Aorta (tissue), 5 donors: ENCODE measurements around the gene ALOX15B. TPM values are rescaled to one million over a fixed set of nuclear protein-coding genes. Genes with fewer than 3 reads are reported as not detected.

Source experiments
- ATAC-seq: fragments of 200-7000 bp; cut with Tn5 transposase; one replicate; pipeline ENCODE4 v1.9.1; 2022; ENCODE audit warnings: moderate library complexity; ENCODE audit not compliant: low FRiP score
- DNase-seq, 2 donors: peaks; one replicate each; pipeline ENCODE4 v3.0.0-alpha.2; 2020
- H3K27ac ChIP-seq, 2 donors: one replicate each; pipeline ENCODE4 v1.5.1; 2013; ENCODE audit warnings: low read length in 2 of 2, mild to moderate bottlenecking in 2 of 2, moderate library complexity in 2 of 2, control low read depth in 1 of 2, inconsistent platforms in 1 of 2, low read depth in 1 of 2
- H3K27me3 ChIP-seq, 2 donors: one replicate each; pipeline ENCODE4 v1.6.1; 2013; ENCODE audit warnings: control low read depth in 1 of 2, low read length in 1 of 2, mild to moderate bottlenecking in 1 of 2, moderate library complexity in 1 of 2; ENCODE audit not compliant: insufficient read depth in 2 of 2, control insufficient read depth in 1 of 2
- H3K36me3 ChIP-seq, 2 donors: one replicate each; pipeline ENCODE4 v1.6.1; 2013; ENCODE audit warnings: control low read depth in 1 of 2, low read length in 1 of 2, mild to moderate bottlenecking in 1 of 2; ENCODE audit not compliant: insufficient read depth in 2 of 2, control insufficient read depth in 1 of 2
- H3K4me1 ChIP-seq, 2 donors: one replicate each; pipeline ENCODE4 v1.6.1; 2013; ENCODE audit warnings: low read length in 2 of 2, control low read depth in 1 of 2, mild to moderate bottlenecking in 1 of 2, moderate library complexity in 1 of 2; ENCODE audit not compliant: insufficient read depth in 2 of 2, control insufficient read depth in 1 of 2
- H3K4me3 ChIP-seq, 2 donors: one replicate each; pipeline ENCODE4 v1.5.1; 2013; ENCODE audit warnings: low read length in 2 of 2, control low read depth in 1 of 2, mild to moderate bottlenecking in 1 of 2
- H3K9me3 ChIP-seq: one replicate; pipeline ENCODE4 v1.6.1; 2013; ENCODE audit warnings: mild to moderate bottlenecking, low read length; ENCODE audit not compliant: control insufficient read depth
- WGBS, 2 donors: extraction: QIAGEN DNeasy Blood & Tissue Kit; methylation state at CpG; one replicate each; pipeline ENCODE4 v1.1.7; 2013; 5-methylcytosine and 5-hydroxymethylcytosine counted together
- intact Hi-C, 2 donors: fragments of 100-400 bp; cut with DNase I; formaldehyde crosslinking; loops; one replicate each; pipeline versions ENCODE4 v1.14.2 to v1.15.0; 2022
- polyA plus RNA-seq, 2 donors: library from polyadenylated mRNA; stranded (reverse); fragments of 200-250 nt; gene quantifications; one replicate each; pipeline ENCODE4 v1.2.3, GENCODE V29; 2013
- total RNA-seq, 2 donors: library from RNA; stranded (reverse); fragmentation: NEBNext Ultra II Directional; extraction: Animal tissue kit (Norgen Biotek cat#: 25700); gene quantifications; one replicate each; pipeline ENCODE4 v1.2.1, GENCODE V29; 2021
- donor health status: healthy with polysubstance abuse.
- donor health status: Bipolar disorder and iron deficiency.
- donor health status: DM: no; HTN: no; CAD: no.
- donor health status: DM: no; HTN: no; CAD: no.
- donor health status: DM: yes; HTN: yes; CAD: no.

ALOX15B gene
- total and polyA plus RNA-seq, 4 donors = 0.15 to 2.0 (median 0.65) TPM

- no peak overlapping the region for H3K27ac ChIP-seq
Measured at GRCh38 chr17:8079291-8080207, 40.7 kb downstream of the ALOX15B start.

DNA sequence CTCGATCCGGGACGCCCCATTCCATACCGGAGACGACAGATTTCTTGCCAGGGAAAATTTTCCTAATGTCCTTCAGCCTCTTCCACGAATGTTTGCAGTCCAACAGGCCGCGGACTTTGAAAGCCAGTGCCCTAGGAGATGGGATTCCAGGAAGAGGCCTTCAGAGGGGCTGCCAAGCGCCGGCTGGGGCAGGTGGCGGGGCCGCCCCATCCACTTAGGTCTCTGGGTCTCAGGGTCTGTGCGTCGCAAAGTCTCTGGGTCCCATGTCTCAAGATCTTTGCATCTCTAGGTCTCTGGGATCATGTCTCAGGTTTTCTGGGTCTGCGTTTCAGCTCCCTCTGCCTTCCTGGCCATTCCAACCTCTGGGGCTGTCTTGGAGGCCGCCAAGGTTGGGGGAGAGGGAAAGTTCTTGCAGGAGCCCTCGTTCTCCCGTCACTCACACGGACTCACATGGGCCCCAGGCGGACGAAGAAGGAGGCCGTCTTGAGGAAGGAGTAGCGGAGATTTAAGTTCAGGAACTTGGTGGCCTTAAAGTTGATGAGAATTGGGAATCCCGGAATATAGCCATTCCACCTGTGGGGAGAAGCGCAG is 41.4 kb downstream of the ALOX15B start:
- intact Hi-C loops = no loop called here
- Histone ChIP-seq H3K4me3 (no peak overlapping the region), H3K4me1 (no peaks in the 10 kb centered on the region), H3K27me3 (no peaks in the 10 kb centered on the region), H3K36me3 (no peaks in the 10 kb centered on the region), H3K9me3 (no peaks in the 10 kb centered on the region), H3K27ac (no peak overlapping the region)
- ATAC-seq = peak; percentile 27
- DNase-seq = no peak
- 15 to 18% methylated on average over 25 of the region's 25 CpGs for WGBS, 2 donors

More at GRCh38 chr17:8079291-8080207, 40.7 kb downstream of the ALOX15B start:
- H3K27me3 ChIP-seq = no peaks in the 10 kb centered on the region
- intact Hi-C loops = loop anchor here in 1 of 2 donors (10.0 kb wide), 1 partner anchor 225 kb away; no protein-coding TSS in a partner anchor
- H3K9me3 ChIP-seq = no peaks in the 10 kb centered on the region
- H3K36me3 ChIP-seq = no peaks in the 10 kb centered on the region
- ATAC-seq (peak; percentile 92), DNase-seq (peak; percentile 76 to 93)
- peak overlapping the region in 1 of 2 donors; percentile 11 for H3K4me3 ChIP-seq
- WGBS, 2 donors = 2% methylated on average over 79 to 87 of the region's 87 CpGs
- no peaks in the 10 kb centered on the region for H3K4me1 ChIP-seq

DNA sequence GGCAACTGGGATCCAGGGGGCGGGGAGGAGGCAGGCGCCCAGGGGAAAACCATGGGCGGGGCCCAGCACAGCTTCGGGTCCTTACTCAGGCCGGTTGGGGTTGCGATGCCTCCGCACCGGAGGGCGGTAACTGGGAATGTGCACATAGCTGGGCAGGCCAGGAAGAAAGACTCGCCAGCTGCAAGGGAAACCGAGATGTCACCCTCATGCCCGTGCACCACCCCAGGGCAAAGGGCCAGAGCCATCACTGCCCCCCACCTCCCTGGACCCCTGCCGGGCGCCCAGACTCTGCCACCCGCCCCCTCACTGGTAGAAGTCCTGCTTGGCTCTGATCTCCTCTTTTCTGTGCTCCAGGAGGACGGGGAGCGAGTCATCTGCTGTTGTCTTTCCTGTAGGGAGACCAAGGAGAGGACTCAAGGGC is 42.0 kb downstream of the ALOX15B start:
- no peaks in the 10 kb centered on the region for H3K27me3 ChIP-seq
- no peaks in the 10 kb centered on the region for H3K36me3 ChIP-seq
- ATAC-seq = no peak
- H3K4me1 ChIP-seq = no peaks in the 10 kb centered on the region
- 28 to 31% methylated on average over 15 to 17 of the region's 17 CpGs for WGBS, 2 donors
- no peaks in the 10 kb centered on the region for H3K9me3 ChIP-seq
- no peak overlapping the region for H3K27ac ChIP-seq
- DNase-seq = peak in 1 of 2 donors; percentile 37
- intact Hi-C loops = no loop called here
- no peak overlapping the region for H3K4me3 ChIP-seq

GRCh38 chr17:8081876-8082275 is 43.0 kb downstream of the ALOX15B start:
- Histone ChIP-seq H3K27ac (no peak overlapping the region), H3K9me3 (no peaks in the 10 kb centered on the region), H3K36me3 (no peaks in the 10 kb centered on the region), H3K4me1 (no peaks in the 10 kb centered on the region), H3K27me3 (no peaks in the 10 kb centered on the region), H3K4me3 (no peak overlapping the region)
- no peak for DNase-seq
- intact Hi-C loops = no loop called here
- ATAC-seq = no peak
- WGBS, 2 donors = 93 to 94% methylated on average over 3 of the region's 3 CpGs

DNA sequence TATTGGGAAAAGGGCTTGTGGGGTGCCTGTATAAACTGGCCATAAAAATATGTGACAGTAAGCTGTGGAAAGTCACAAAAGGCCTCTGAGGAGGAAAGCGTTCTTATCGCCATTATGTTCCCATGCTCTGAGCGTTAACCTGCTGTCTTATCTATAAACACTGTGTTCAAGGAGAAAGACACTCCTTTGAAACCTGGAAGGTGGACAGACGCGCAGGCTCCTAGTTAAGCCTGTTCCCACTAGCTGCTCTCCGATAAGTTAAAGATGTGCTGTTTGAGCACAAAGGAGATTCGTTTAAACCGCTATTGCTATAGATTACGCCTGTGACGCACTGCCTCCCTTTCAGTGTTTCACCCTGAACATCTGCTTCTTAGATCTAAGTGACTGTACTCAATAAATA is 43.4 kb downstream of the ALOX15B start:
- WGBS, 2 donors = 88% methylated on average over 10 of the region's 10 CpGs
- peak in 1 of 2 donors; percentile 9 for DNase-seq
- H3K27me3 ChIP-seq = no peaks in the 10 kb centered on the region
- H3K4me3 ChIP-seq = no peak overlapping the region
- H3K9me3 ChIP-seq = no peaks in the 10 kb centered on the region
- no peaks in the 10 kb centered on the region for H3K4me1 ChIP-seq
- intact Hi-C loops = no loop called here
- no peaks in the 10 kb centered on the region for H3K36me3 ChIP-seq
- no peak overlapping the region for H3K27ac ChIP-seq
- no peak for ATAC-seq

DNA sequence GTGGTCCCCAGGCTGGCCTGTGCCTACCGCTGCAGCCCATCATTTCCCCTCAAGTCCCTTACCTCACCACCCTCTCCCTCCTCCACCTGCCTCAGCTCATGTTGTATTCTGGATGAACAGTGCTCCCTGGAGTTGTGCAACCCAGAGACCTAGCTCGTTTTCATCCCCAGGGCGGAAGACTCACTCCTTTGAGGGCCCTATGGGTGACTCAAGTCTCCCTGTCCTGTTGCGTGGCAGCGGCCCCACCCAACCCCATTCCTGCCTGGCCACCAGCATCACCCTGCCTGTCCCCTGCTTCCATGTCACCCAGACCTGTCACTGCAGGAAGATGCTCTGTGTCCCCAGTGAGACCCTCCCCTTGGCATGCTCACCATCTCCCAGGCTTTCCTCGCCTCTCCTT is 45.4 kb downstream of the ALOX15B start:
- intact Hi-C loops = no loop called here
- DNase-seq (peak in 1 of 2 donors; percentile 34), ATAC-seq (no peak)
- no peaks in the 10 kb centered on the region for H3K4me1 ChIP-seq
- WGBS, 2 donors = 88 to 95% methylated on average over 6 of the region's 6 CpGs
- no peak overlapping the region for H3K27ac ChIP-seq
- no peaks in the 10 kb centered on the region for H3K27me3 ChIP-seq
- no peak overlapping the region for H3K4me3 ChIP-seq
- H3K36me3 ChIP-seq = no peaks in the 10 kb centered on the region
- no peaks in the 10 kb centered on the region for H3K9me3 ChIP-seq

DNA sequence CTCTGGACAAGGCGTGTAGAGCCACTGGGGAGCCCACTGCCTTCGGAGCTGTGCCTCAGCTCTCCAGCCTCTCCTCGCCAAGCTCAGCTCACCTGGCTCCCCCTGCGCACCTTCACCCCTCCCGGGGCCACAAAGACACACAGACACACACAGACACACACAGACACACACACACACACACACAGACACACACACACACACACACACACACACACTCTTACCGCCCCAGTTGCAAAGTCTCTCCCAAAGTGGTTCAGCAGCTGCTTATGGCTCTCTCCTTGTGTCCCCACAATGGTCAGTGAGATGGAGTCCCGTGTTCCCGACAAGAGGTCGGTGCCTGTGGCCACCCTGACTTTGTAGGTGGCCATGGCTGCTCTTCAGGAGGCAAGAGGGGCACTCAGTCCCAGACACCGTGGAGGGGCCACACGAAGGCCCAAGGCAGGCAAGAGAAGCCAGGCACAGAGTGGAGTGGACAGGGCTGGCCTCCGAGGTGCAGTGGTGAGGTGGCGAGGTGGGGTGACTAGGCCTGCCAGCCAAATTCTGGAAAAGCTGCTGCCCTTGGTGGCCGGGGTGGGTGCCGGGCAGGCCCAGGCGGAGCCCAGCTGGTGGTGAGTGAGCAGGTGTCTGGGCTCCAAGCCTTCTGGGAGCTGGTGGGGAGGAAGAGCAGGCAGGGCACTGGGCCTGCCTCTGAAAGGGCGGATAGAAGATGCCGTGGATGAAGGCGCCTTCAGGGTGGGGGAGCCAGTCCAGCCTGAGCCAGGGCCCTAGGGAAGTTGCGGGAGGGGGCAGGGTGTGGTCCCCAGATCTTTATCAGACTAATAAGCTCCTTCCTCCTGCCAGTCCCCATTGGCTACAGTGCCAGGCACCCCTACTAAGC is 48.5 kb downstream of the ALOX15B start, which contains the start of gene ALOX12B:
TSS of gene ALOX12B (minus strand) at position 642 of the 877 bp plus-strand sequence. CDS start at position 368, 274 bp downstream.
- no peaks in the 10 kb centered on the region for H3K9me3 ChIP-seq
- H3K4me1 ChIP-seq = no peaks in the 10 kb centered on the region
- no peak within 1 kb of the TSS for H3K27ac ChIP-seq
- DNase-seq (no peak), ATAC-seq (peak; percentile 8)
- 84 to 87% methylated on average over 18 to 20 of the region's 20 CpGs for WGBS, 2 donors
- peaks cover 0 to 2% of the 10 kb centered on the region in 2 donors for H3K27me3 ChIP-seq
- H3K4me3 ChIP-seq = no peak within 1 kb of the TSS
- intact Hi-C loops = no loop called here
- H3K36me3 ChIP-seq = no peaks in the 10 kb centered on the region

GRCh38 chr17:8087952-8088230 is 49.0 kb downstream of the ALOX15B start:
- no peaks in the 10 kb centered on the region for H3K9me3 ChIP-seq
- H3K4me1 ChIP-seq = no peaks in the 10 kb centered on the region
- no peak for ATAC-seq
- peaks cover 0 to 2% of the 10 kb centered on the region in 2 donors for H3K27me3 ChIP-seq
- no peak for DNase-seq
- H3K4me3 ChIP-seq = no peak overlapping the region
- H3K27ac ChIP-seq = no peak overlapping the region
- no peaks in the 10 kb centered on the region for H3K36me3 ChIP-seq
- intact Hi-C loops = no loop called here
- 62 to 66% methylated on average over 5 of the region's 5 CpGs for WGBS, 2 donors
